DOHH2 (cell line): ENCODE results near the gene SEMA4D.

ENCODE experiments used
- H3F3A ChIP-seq: fragments of 200-600 bp; sonication (generic), shearing (Covaris generic); 2 replicates; pipeline ENCODE4 v1.6.0; 2016; ENCODE audit warnings: antibody characterized with exemption, mild to moderate bottlenecking; ENCODE audit not compliant: control insufficient read depth, insufficient read depth
- H3K27ac ChIP-seq: fragments of 200-600 bp; sonication (generic); 2 replicates; pipeline ENCODE4 v1.5.1; 2014; ENCODE audit warnings: low read depth, mild to moderate bottlenecking, low read length, moderate library complexity
- H3K27me3 ChIP-seq: fragments of 200-600 bp; sonication (generic); 2 replicates; pipeline ENCODE4 v1.6.1; 2014; ENCODE audit warnings: mild to moderate bottlenecking, low read length, mixed read lengths; ENCODE audit not compliant: control insufficient read depth
- H3K36me3 ChIP-seq: fragments of 200-600 bp; sonication (generic); 2 replicates; pipeline ENCODE4 v1.6.1; 2014; ENCODE audit warnings: mild to moderate bottlenecking, low read length, moderate library complexity, mixed read lengths; ENCODE audit not compliant: control insufficient read depth
- H3K4me1 ChIP-seq: fragments of 200-600 bp; sonication (generic); 2 replicates; pipeline ENCODE4 v1.6.1; 2014; ENCODE audit warnings: mild to moderate bottlenecking, low read length, mixed read lengths; ENCODE audit not compliant: control insufficient read depth
- H3K4me2 ChIP-seq: fragments of 200-600 bp; sonication (generic); 2 replicates; pipeline ENCODE4 v1.6.0; 2014; ENCODE audit warnings: mild to moderate bottlenecking, low read length, moderate library complexity
- H3K4me3 ChIP-seq: fragments of 200-600 bp; sonication (generic); 2 replicates; pipeline ENCODE4 v1.5.1; 2014; ENCODE audit warnings: mild to moderate bottlenecking, low read length, mixed read lengths
- H3K79me2 ChIP-seq: fragments of 200-600 bp; sonication (generic); 2 replicates; pipeline ENCODE4 v1.6.1; 2014; ENCODE audit warnings: mild to moderate bottlenecking, low read length, mixed read lengths; ENCODE audit not compliant: control insufficient read depth
- H3K9me2 ChIP-seq: fragments of 200-600 bp; sonication (generic); replicated peaks from 2 replicates; pipeline ENCODE4 v1.6.1; 2014; ENCODE audit warnings: mild to moderate bottlenecking, low read length, mixed read lengths; ENCODE audit not compliant: control insufficient read depth
- H3K9me3 ChIP-seq: fragments of 200-600 bp; sonication (generic); 2 replicates; pipeline ENCODE4 v1.6.1; 2014; ENCODE audit warnings: antibody characterized with exemption, low read length, mixed read lengths; ENCODE audit not compliant: control insufficient read depth, insufficient read depth
- H4K20me1 ChIP-seq: fragments of 200-600 bp; sonication (generic); 2 replicates; pipeline ENCODE4 v1.6.0; 2014; ENCODE audit warnings: low read depth, mild to moderate bottlenecking, antibody characterized with exemption, low read length, moderate library complexity; ENCODE audit not compliant: control insufficient read depth, insufficient read depth
- EZH2phosphoT487 ChIP-seq: fragments of 200-600 bp; sonication (generic); IDR thresholded peaks from 2 replicates; pipeline ENCODE4 v1.6.1; 2017; ENCODE audit warnings: borderline replicate concordance, mild to moderate bottlenecking, antibody characterized with exemption, low read length, moderate library complexity, mixed read lengths
- TF ChIP-seq, protein P1 (sequence below): fragments of 200-600 bp; sonication (generic); IDR thresholded peaks from one replicate; pipeline ENCODE4 v1.5.1; 2014; ENCODE audit warnings: antibody characterized with exemption, mild to moderate bottlenecking, low read depth, low read length; ENCODE audit not compliant: poor library complexity, severe bottlenecking

Gene SEMA4D

DNA sequence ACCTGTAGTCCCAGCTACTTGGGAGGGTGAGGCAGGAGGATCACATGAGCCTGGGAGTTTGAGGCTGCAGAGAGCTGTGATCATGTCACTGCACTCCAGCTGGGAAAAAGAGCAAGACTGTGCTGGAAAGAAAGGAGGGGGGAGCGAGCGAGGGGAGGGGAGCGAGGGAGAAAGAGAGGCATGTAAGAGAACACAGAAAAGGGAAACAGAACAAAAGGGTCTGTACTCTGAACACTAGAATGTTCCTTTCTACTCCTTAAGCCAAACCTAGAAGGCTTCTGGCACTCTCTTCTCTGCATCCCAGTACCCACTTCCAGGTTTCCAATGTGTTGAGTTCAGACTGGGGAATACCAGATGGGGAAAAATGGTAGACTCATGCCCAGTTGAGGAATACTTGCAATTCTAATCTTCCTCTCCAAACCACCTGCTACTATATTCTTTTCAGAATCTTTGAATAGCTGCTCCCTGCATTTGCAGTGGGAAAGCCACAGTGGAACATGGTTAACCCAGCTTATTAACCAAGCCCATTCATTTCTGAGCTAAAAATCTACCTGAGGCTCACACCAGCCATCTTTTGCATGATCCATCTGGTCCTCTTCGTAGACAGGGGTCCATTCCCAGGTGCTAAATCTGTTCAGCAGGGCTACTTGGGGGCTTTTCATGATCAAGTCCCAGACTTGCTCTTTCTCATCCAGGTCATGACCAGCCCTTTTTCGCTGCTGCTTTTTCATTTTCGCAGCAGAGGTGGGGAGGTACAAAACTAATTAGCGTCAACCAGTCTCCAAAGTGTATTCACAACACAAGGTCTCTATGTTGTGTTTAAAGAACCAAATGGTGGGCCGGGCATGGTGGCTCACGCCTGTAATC, 34.9 kb downstream of the SEMA4D start:
- no peaks in the 10 kb centered on the region for H3K9me3 ChIP-seq
- H3K4me1 ChIP-seq, result peaks cover 28% of the 10 kb centered on the region
- no peak overlapping the region for H3K4me3 ChIP-seq
- no peaks in the 10 kb centered on the region for H3K36me3 ChIP-seq
- no peak for TF ChIP-seq EZH2phosphoT487
- TF ChIP-seq, protein P1, sequence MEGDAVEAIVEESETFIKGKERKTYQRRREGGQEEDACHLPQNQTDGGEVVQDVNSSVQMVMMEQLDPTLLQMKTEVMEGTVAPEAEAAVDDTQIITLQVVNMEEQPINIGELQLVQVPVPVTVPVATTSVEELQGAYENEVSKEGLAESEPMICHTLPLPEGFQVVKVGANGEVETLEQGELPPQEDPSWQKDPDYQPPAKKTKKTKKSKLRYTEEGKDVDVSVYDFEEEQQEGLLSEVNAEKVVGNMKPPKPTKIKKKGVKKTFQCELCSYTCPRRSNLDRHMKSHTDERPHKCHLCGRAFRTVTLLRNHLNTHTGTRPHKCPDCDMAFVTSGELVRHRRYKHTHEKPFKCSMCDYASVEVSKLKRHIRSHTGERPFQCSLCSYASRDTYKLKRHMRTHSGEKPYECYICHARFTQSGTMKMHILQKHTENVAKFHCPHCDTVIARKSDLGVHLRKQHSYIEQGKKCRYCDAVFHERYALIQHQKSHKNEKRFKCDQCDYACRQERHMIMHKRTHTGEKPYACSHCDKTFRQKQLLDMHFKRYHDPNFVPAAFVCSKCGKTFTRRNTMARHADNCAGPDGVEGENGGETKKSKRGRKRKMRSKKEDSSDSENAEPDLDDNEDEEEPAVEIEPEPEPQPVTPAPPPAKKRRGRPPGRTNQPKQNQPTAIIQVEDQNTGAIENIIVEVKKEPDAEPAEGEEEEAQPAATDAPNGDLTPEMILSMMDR, result no peak
- no peak overlapping the region for H3K27ac ChIP-seq
- H3K9me2 ChIP-seq, result no peaks in the 10 kb centered on the region
- peaks cover 14% of the 10 kb centered on the region for H4K20me1 ChIP-seq
- no peaks in the 10 kb centered on the region for H3K27me3 ChIP-seq
- H3F3A ChIP-seq, result no peaks in the 10 kb centered on the region
- peaks cover 3% of the 10 kb centered on the region for H3K79me2 ChIP-seq
- no peak overlapping the region for H3K4me2 ChIP-seq

DNA sequence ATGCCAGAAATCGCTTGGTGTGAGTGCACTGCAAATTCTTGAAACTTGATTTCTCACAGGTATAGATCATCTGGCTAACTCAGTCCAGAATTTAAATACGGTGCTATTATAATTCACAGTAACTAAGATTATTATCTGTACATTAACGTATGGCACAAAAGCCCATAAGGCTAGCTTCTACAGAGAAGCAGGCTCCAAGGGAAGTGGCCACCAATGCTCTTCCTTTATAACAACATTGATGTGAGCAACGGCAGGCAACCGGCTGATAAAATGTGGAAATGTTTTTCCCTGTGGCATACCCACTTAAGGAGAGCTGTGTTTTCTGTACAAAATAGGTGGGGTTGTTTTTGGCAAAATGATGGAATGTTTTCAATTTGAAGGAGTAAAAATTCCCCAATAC, 35.7 kb downstream of the SEMA4D start:
- no peaks in the 10 kb centered on the region for H3K27me3 ChIP-seq
- no peak overlapping the region for H3K27ac ChIP-seq
- no peaks in the 10 kb centered on the region; the same call in 1 of the 2 replicates for H3K79me2 ChIP-seq
- no peaks in the 10 kb centered on the region for H3K9me2 ChIP-seq
- no peaks in the 10 kb centered on the region for H3K9me3 ChIP-seq
- no peak overlapping the region for H3K4me3 ChIP-seq
- no peaks in the 10 kb centered on the region for H3F3A ChIP-seq
- no peak overlapping the region for H3K4me2 ChIP-seq
- peaks cover 21% of the 10 kb centered on the region for H3K4me1 ChIP-seq
- TF ChIP-seq, protein P1, result no peak
- no peak for TF ChIP-seq EZH2phosphoT487
- H4K20me1 ChIP-seq, result peaks cover 13% of the 10 kb centered on the region
- no peaks in the 10 kb centered on the region for H3K36me3 ChIP-seq

DNA sequence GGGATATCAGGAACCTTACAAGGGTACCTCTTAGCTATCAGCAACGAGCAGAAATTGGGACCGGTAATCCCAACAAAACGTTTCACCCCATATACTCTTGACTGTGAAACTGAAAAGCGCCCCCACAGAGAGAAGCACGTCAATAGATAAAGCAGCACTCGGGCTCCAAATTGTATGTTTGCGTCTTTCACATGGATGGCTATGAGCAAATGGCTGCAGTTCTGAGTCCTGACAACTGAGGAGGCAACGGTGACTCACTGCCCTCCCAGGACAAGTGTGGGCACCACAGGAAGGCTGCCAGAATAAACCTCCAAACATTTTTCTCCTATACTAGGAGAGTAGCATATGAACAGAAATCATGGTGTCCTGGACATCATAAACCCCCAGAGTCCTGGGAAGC, 36.6 kb downstream of the SEMA4D start:
- TF ChIP-seq, protein P1, result no peak
- no peak for TF ChIP-seq EZH2phosphoT487

More for the DNA sequence above, 36.6 kb downstream of the SEMA4D start:
- Histone ChIP-seq H3K79me2 (no peaks in the 10 kb centered on the region; the same call in 1 of the 2 replicates), H3F3A (no peaks in the 10 kb centered on the region), H3K4me3 (no peak overlapping the region), H3K27me3 (no peaks in the 10 kb centered on the region), H3K36me3 (no peaks in the 10 kb centered on the region), H3K4me1 (peaks cover 15% of the 10 kb centered on the region), H4K20me1 (peaks cover 6% of the 10 kb centered on the region), H3K9me2 (no peaks in the 10 kb centered on the region), H3K9me3 (no peaks in the 10 kb centered on the region), H3K4me2 (no peak overlapping the region), H3K27ac (no peak overlapping the region)
